Measurements from ENCODE around the gene FAN1. TPM values are rescaled to one million over a fixed set of nuclear protein-coding genes. Genes with fewer than 3 reads are reported as not detected.

Gene FAN1
- total RNA-seq, 1 experiment from 2014 or later: 28.2 TPM

GRCh38 chr15:30958219-30958618 is 54.5 kb downstream of the FAN1 start:
- H3K79me1 ChIP-seq (ENCODE audit: insufficient read depth, low read depth, low read length, poor library complexity, severe bottlenecking): no peaks in the 10 kb centered on the region
- no peaks in the 10 kb centered on the region for H3K27me3 ChIP-seq (ENCODE audit: insufficient read depth, low read length)
- no peak overlapping the region for H2AK5ac ChIP-seq (ENCODE audit: insufficient read length, low read length)
- no peak overlapping the region for H3K4ac ChIP-seq (ENCODE audit: low read depth, low read length)
- no peaks in the 10 kb centered on the region for H3K4me1 ChIP-seq (ENCODE audit: insufficient read depth, low read length)
- no peak overlapping the region for H2BK15ac ChIP-seq (ENCODE audit: low read depth, low read length)
- no peak overlapping the region for H4K8ac ChIP-seq (replicated peaks; ENCODE audit: insufficient read length, low read depth, low read length)
- no peak for TF ChIP-seq CTCF (conservative IDR thresholded peaks at IDR 0.05)
- H3K23ac ChIP-seq (ENCODE audit: insufficient read length, low read depth, low read length): no peak overlapping the region
- H3K18ac ChIP-seq (ENCODE audit: insufficient read length, low read depth, low read length): no peak overlapping the region
- no peaks in the 10 kb centered on the region for H3K9me3 Mint-ChIP-seq
- no peak overlapping the region for H4K91ac ChIP-seq (ENCODE audit: insufficient read length, low read depth, low read length)
- no peaks in the 10 kb centered on the region for H3K79me2 ChIP-seq (ENCODE audit: insufficient read depth, low read length)
- no CpG with 5 or more reads among the region's 5 CpGs for WGBS (ENCODE audit: extremely low coverage, insufficient read length, low lambda C conversion rate)
- no peak overlapping the region for H3K56ac ChIP-seq (ENCODE audit: insufficient read length, low read depth, low read length)
- H2BK20ac ChIP-seq (ENCODE audit: low read depth, low read length, poor library complexity, severe bottlenecking): no peak overlapping the region
- H2BK5ac ChIP-seq (ENCODE audit: insufficient read length, low read length): no peak overlapping the region
- no peaks in the 10 kb centered on the region for H3K23me2 ChIP-seq (ENCODE audit: insufficient read length, low read depth, low read length, poor library complexity, severe bottlenecking)
- H2BK120ac ChIP-seq (ENCODE audit: low read depth, low read length, poor library complexity, severe bottlenecking): no peak overlapping the region
- no peak overlapping the region for H3T11ph ChIP-seq (ENCODE audit: low read length)
- H3K4me2 ChIP-seq (ENCODE audit: insufficient read depth, insufficient read length, low read length): no peak overlapping the region
- no peaks in the 10 kb centered on the region for H3K27me3 Mint-ChIP-seq (ENCODE audit: low read depth)
- H4K5ac ChIP-seq (ENCODE audit: insufficient read length, low read depth, low read length): no peak overlapping the region
- H3K9me3 ChIP-seq (ENCODE audit: control insufficient read depth, low read depth, low read length): no peaks in the 10 kb centered on the region
- DNase-seq: no peak
- peaks cover 12 to 59% (median 39%) of the 10 kb centered on the region in 3 experiments; a peak in 6 of 7 replicates for H3K36me3 Mint-ChIP-seq (ENCODE audit: insufficient read depth in 1 of 3, low read depth in 3 of 3)
- no peak overlapping the region for H3K9ac ChIP-seq (ENCODE audit: extremely low read depth, insufficient read length, low read length)
- no peak overlapping the region for H3K27ac ChIP-seq (ENCODE audit: insufficient read length, low read depth, low read length)
- no peak overlapping the region for H2AFZ ChIP-seq (ENCODE audit: low read length)
- H3K4me1 Mint-ChIP-seq: peaks cover 0 to 13% of the 10 kb centered on the region in 2 experiments; a peak in 1 of 4 replicates
- H4K20me1 ChIP-seq (ENCODE audit: control insufficient read depth, insufficient read depth, insufficient read length): no peaks in the 10 kb centered on the region
- no peak overlapping the region for H3K4me3 Mint-ChIP-seq
- H2BK12ac ChIP-seq (ENCODE audit: insufficient read length, low read depth, low read length): no peak overlapping the region
- no peak overlapping the region for H3K14ac ChIP-seq (ENCODE audit: insufficient read depth, low read length)
- H3K27ac Mint-ChIP-seq: no peak overlapping the region

Measured in H9 (cell line).